H7 (cell line): ENCODE data around the gene ALK. TPM values are rescaled to one million over a fixed set of nuclear protein-coding genes. Genes with fewer than 3 reads are reported as not detected.

ENCODE experiments used
- DNase-seq: peaks from one replicate; pipeline ENCODE4 v3.0.0; 2012
- H3K27me3 ChIP-seq: 2 replicates; pipeline ENCODE4 v1.6.0; 2011; ENCODE audit warnings: mild to moderate bottlenecking, low read length; ENCODE audit not compliant: control insufficient read depth, insufficient read depth
- H3K36me3 ChIP-seq: replicated peaks from 2 replicates; pipeline ENCODE4 v1.5.1; 2011; ENCODE audit warnings: low read length; ENCODE audit not compliant: control insufficient read depth, insufficient read depth
- H3K4me3 ChIP-seq: 2 replicates; pipeline ENCODE4 v1.5.1; 2011; ENCODE audit warnings: low read depth, mild to moderate bottlenecking, control low read depth, low read length, moderate library complexity; ENCODE audit not compliant: insufficient read depth
- total RNA-seq: library from RNA; depleted of rRNA; stranded (reverse); fragments of >200 nt; shearing (Covaris generic); gene quantifications from 2 replicates; pipeline ENCODE4 v1.2.3, GENCODE V29; 2014

ALK gene
- total RNA-seq, 1 experiment from 2014 or later: 0.21 TPM

GRCh38 chr2:29557268-29557667 is 364.1 kb downstream of the ALK start:
- Histone ChIP-seq H3K36me3 (no peaks in the 10 kb centered on the region), H3K4me3 (no peak overlapping the region)

GRCh38 chr2:29549069-29549380 is 372.4 kb downstream of the ALK start:
- H3K27me3 ChIP-seq: no peaks in the 10 kb centered on the region
- no peak for DNase-seq
- no peak overlapping the region for H3K4me3 ChIP-seq
- H3K36me3 ChIP-seq: no peaks in the 10 kb centered on the region

More at GRCh38 chr2:29557268-29557667, 364.1 kb downstream of the ALK start:
- H3K27me3 ChIP-seq: no peaks in the 10 kb centered on the region
- DNase-seq: no peak

DNA sequence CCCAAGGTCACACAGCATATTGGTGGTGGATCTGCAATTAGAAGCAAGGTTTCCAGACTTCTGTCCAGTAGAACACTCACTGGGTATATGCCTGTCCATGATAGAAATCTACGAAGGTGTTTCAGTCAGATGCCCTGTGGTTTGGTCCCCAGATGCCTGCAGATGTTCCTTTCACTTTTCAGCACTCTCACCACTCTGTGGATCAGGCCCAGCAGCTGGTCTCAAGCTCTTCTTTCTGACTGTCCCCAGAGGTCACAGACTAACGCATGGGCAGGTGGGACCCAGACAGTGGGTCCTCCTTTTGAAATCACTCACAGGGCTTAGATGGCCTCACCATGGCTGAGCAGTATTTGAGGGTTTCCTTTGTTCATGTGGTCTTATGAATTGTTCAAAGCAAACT is 376.5 kb downstream of the ALK start:
- DNase-seq: no peak
- no peaks in the 10 kb centered on the region for H3K36me3 ChIP-seq

GRCh38 chr2:29544031-29544430 is 377.4 kb downstream of the ALK start:
- Histone ChIP-seq H3K4me3 (no peak overlapping the region), H3K27me3 (no peaks in the 10 kb centered on the region), H3K36me3 (no peaks in the 10 kb centered on the region)
- no peak for DNase-seq

More for the DNA sequence above, 376.5 kb downstream of the ALK start:
- no peak overlapping the region for H3K4me3 ChIP-seq
- no peaks in the 10 kb centered on the region for H3K27me3 ChIP-seq

DNA sequence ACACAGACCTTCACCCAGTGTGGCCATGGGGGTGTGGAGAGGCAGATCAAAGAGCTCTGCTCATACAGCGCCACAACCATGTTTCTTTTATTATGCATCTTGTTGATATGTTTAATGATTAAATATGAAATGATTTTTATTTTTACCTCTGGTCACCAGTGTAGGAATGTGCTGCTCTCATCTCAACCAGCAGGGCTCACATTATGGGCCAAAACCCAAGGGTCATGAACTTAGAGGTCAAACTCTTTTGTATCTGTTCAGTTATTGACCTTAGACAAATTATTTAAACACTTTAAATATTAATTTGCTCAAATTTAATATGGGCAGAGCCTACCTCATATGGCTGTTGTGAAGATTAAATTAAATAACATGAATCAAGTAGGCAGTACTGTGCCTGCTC is 386.2 kb downstream of the ALK start:
- no peak for DNase-seq
- Histone ChIP-seq H3K27me3 (no peaks in the 10 kb centered on the region), H3K4me3 (no peak overlapping the region), H3K36me3 (no peaks in the 10 kb centered on the region)

DNA sequence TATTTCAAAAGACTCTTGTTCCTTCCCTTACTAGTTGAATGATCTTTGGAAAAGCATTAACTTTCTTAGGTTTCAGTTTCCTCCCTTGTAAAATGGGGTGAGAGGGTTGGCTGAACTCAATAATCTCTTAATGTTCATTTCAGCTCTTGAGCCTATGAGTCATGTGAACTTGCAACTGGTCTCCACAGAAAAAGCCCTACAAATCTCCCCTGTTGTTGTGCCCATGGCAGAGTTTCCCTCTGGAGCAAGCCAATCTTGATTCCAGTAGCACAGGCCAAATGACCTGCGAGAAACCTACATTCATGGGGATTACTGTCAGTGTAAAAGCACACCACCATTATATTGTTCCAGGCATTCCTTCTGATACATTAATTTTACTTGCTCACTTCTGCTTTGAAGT is 388.9 kb downstream of the ALK start:
- Histone ChIP-seq H3K36me3 (no peaks in the 10 kb centered on the region), H3K27me3 (no peaks in the 10 kb centered on the region), H3K4me3 (no peak overlapping the region)
- no peak for DNase-seq

- Histone ChIP-seq H3K36me3 (no peaks in the 10 kb centered on the region), H3K27me3 (no peaks in the 10 kb centered on the region), H3K4me3 (no peak overlapping the region)
- DNase-seq: no peak
Observed at GRCh38 chr2:29531626-29532025, 389.8 kb downstream of the ALK start.

- no peak for DNase-seq
- no peaks in the 10 kb centered on the region for H3K36me3 ChIP-seq
- no peak overlapping the region for H3K4me3 ChIP-seq
- H3K27me3 ChIP-seq: no peaks in the 10 kb centered on the region
Observed at GRCh38 chr2:29530281-29530680, 391.1 kb downstream of the ALK start.

GRCh38 chr2:29528891-29529520 is 392.4 kb downstream of the ALK start:
- H3K36me3 ChIP-seq: no peaks in the 10 kb centered on the region
- no peaks in the 10 kb centered on the region for H3K27me3 ChIP-seq
- no peak for DNase-seq
- H3K4me3 ChIP-seq: no peak overlapping the region

DNA sequence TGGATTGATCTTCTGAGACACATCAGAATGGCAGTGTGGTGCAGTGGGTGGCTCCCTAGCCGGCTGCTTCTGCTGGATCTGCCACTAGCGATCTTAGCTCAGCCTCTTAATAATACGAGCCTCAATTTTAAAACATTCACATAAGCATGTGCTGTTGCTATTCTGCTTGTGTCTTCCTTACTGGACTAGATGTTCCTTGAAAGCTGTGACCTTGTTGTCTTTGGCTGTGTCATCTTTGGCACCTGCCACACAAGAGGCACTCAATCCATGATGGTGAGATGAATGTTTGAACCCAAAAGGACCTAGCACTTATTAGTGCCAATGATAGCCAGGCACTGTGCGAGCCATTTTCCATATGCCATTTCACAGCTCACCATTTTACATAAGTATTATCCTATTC is 393.0 kb downstream of the ALK start:
- no peak for DNase-seq

DNA sequence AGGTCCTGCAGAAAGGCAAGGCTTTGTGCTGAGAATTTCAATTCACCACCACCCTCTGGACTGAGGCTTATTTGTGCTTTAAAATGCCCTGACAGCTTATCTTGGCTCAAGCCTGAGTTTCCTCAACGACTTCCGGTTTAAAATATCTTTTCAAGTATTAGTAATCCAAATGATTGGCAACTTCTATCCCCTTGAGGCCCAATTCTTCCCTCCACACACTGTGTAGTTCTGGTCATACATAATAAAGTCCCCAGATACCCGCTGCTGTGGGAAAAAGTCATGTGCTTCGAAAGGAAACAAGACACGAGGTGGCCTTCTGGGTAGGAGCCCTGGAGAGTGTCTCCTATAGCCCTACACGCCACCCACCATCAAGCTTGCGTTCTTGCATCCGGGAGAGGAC is 393.4 kb downstream of the ALK start:
- no peak for DNase-seq
- Histone ChIP-seq H3K36me3 (no peaks in the 10 kb centered on the region), H3K27me3 (no peaks in the 10 kb centered on the region), H3K4me3 (no peak overlapping the region)

More for the DNA sequence above, 393.0 kb downstream of the ALK start:
- no peak overlapping the region for H3K4me3 ChIP-seq
- H3K36me3 ChIP-seq: no peaks in the 10 kb centered on the region
- H3K27me3 ChIP-seq: no peaks in the 10 kb centered on the region

- Histone ChIP-seq H3K4me3 (no peak overlapping the region), H3K27me3 (no peaks in the 10 kb centered on the region), H3K36me3 (no peaks in the 10 kb centered on the region)
- DNase-seq: no peak
Observed at GRCh38 chr2:29526587-29527586, 394.5 kb downstream of the ALK start.

GRCh38 chr2:29525921-29526320 is 395.5 kb downstream of the ALK start:
- no peaks in the 10 kb centered on the region for H3K36me3 ChIP-seq
- H3K27me3 ChIP-seq: no peaks in the 10 kb centered on the region
- no peak overlapping the region for H3K4me3 ChIP-seq
- no peak for DNase-seq

DNA sequence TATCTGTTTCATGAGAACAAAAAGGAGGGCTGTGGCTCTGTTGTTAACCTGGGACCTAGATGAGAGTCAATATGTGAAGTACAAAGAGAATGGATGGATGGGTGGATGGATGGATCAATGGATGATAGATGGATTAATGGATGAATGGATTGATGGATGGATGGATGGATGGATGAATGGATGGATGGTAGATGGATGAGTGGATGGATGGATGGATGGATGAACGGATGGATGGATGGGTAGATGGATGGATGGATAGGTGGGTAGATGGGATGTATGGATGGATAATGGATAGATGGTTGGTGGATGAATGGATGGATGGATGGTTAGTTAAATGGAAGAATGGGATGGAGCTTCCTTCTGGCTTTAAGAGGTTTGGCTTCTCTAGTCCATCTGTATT is 396.7 kb downstream of the ALK start:
- Histone ChIP-seq H3K36me3 (no peaks in the 10 kb centered on the region), H3K4me3 (no peak overlapping the region), H3K27me3 (no peaks in the 10 kb centered on the region)
- no peak for DNase-seq

GRCh38 chr2:29522951-29523669 is 398.3 kb downstream of the ALK start:
- Histone ChIP-seq H3K4me3 (no peak overlapping the region), H3K36me3 (no peaks in the 10 kb centered on the region), H3K27me3 (no peaks in the 10 kb centered on the region)
- no peak for DNase-seq
